Pons (tissue), 1 donor: ENCODE results near the gene INVS.
"Not testable (repeated sequence)": the region's sequence is repeated elsewhere in the genome, so short reads cannot be mapped to it uniquely, and the experiment has no call there.

Experiments used
- DNase-seq: peaks from one replicate; pipeline ENCODE4 v3.0.0-alpha.2; 2016; ENCODE audit warnings: low spot score

The INVS gene

DNA sequence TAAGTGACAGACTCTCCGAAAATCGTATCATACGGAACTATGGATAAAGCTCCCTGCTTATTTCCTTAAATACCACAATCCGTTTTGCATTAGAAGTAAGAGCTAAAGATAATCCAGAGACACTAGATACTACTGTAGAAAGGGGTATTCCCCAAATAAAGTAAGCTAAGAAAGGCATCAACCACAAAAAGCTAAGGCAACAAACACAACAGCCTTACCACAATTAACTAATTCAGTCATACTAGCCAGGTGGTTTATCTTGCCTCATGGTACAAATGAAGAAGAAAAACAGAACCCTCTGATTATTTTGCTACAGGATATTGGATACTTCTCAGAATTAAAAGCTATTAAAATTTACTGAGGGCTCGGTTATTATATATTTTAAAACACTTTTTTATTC is 14.3 kb upstream of the INVS start:
- no peak for DNase-seq

DNA sequence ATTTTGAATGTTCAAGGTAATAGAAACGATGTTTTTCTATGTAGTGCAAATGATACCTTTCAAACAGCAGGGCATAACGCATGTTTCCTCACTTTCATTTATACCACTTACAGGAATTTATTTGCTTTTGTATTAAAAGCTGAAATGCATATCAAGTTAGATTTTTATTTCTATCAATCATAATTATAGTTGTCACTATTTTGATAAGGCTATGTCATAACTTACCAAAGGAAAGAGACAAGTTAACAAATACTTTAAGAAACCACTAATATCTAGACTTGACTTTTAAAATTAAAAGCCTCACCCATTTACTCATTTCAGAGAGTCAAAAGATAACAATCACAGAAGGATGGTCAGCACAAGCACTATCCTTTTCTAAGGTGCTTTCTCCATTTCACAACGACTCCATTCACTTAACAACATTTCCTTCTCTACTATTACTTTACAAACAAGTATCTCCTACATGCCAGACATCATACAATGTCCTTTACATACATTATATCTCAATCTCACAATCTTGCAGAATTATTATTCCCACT is 12.9 kb upstream of the INVS start:
- DNase-seq = no peak

DNA sequence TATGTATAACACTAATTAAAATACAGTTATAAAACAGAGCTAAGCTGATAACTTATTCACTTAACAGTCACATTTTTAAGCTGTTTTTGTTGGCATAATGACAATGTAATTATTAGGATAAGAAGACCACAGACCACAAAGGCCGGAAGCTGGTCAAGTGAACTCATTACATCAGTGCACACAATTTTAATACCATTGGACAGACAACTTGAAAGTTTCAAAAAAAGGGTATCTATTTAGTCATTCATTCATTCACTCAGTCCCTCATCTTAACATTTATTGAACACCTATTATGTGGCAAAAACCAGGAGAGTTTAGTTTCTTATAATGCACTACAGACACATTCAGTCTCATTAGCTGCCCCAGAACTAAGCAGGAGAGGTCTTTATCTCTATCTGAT is 11.8 kb upstream of the INVS start:
- no peak for DNase-seq

DNA sequence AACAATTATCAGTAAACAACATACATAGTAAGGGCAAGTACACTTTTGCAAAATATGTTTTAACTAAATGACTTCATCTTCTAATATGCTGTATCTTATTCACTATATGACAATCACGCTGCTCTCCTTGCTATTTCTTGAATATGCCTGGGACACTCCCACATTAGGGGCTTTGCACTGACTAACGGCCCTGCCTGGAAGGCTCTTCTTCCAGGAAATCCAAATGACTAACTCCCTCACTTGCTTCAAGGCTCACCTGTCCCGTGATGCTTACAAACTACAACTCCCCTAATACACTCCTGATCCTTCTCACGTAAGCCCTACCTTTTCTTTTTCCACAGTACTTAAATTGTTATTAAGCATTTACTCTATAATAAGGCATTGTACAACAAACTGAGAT is 10.8 kb upstream of the INVS start:
- DNase-seq = no peak

DNA sequence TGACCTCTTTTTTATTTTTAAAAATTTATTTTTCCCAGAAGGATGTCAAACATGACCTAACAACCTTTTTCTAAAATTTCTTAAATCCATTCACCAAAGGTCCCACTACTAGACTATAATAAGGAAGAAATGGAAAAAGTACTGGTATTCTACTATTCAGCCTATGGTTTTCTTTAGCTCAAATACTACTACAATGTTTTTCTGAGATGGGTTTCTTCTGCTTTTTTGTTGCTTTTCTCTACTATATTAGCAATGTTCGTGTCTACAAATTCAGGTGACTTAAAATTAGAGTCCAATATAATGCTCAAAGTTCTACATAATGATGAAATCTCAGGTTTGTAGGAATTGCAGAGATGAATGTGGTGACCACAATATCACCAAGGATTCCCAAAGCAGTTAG is 8.2 kb upstream of the INVS start:
- no peak for DNase-seq

DNA sequence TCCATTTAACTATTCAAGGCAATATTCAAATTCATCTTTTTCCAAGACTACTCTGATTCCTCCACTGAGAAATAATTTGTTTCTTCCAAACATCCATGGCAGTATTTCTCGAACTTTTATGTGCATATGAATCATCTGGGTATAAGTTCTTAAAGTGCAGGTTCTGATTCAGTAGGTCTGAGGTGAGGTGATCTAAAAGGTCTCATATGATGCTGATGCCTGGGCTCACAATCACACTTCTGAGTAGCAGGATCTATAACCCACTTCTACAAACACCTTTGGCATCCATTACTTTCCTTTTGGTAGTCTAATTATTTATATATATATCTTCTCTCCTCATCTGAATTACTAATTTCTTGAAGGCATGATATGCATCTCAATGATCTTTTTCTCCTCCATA is 7.4 kb upstream of the INVS start:
- no peak for DNase-seq

DNA sequence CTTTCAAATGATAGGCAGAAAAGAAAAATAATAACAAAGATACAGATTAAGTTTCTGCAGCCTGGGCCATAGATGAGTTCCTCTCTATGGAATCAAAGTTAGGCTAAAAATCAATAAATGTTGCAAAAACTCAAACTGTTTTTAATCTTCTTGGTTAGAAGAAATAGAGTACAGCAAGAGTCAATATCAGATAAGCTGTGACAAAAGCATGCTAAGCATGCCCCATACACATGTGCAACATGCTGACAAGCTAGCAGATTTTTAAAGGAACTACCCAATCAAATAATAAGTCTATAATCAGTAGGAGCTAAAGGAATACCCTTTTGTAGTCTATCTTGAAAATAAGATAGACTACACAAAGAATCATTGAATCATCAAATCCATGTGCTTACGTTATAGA is 7.0 kb upstream of the INVS start:
- no peak for DNase-seq

DNA sequence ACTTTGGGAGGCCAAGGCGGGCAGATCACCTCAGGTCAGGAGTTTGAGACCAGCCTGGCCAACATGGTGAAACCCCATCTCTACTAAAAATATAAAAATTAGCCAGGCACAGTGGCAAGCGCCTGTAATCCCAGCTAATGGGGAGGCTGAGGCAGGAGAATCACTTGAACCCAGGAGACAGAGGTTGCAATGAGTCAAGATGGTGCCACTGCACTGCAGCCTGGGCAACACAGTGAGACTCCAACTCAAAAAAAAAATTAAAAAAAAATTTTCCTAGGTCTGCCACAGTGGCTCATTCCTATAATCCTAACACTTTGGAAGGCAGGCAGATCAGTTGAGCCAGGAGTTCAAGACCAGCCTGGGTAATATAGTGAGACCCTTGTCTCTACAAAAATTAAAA is 4.6 kb upstream of the INVS start:
- DNase-seq = not testable (repeated sequence)

DNA sequence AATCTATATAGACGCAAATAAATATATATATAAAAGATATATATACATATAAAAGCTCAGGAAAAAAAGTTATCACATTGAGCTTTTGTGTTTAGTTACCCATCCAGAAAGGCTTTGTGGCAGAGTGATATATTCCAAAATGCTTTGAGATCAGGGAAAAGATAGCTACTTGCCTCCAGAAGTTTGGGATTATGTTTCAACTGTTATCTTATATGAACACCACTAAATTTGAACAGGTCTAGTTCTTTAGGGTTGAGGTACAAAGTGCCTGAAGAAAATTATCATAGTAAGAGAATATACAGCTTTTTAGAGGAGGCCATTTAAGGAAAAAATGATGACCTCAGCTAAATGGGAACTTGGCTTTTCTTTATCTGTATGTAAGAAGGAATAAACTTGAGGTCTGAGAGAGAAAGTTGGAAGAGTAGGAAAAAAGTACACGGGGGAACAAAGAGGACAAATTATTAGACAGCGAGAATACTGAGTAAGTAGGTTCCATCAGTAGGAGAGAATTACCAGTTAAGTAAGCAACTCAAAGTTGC is 2.6 kb upstream of the INVS start:
- no peak for DNase-seq

DNA sequence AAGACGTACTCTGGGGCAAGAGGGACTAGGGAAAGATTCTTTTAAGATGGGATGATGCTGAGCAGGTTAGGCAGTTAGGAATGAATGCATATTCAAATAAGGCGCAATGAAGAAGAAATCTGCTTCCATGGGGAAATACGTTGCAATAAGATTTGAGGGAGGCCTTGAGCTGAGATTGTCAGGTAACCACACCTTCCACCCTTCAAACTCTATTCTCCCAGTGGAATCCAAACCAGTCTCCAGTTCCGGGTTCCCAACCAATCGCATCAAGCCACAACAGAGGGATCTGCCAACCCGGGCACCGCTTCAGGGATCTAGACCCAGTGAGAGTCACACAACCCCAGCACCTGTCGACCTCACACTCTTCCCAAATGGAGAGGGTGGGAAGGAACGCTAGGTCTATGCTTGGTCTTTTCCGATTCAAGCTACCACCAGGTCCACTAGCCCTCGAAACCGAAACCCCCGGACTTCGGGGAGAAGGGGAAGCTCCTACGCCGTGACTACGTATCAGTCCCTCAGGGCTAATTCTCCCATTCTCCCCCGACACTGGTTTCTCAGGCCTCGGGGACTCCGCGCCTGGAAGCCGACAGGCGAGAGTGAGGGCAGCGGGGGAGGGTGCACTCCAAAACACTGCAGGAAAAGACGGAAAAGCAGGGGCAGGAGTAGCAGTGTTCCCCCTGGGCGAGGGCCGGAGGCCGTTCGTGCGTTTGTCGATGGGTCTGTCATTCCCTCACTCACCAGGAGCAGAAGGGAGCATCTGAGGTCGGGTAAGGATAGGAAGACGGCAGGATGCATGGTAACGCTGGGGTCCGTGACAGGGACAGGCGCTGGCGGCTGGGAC is 777 bp upstream of the INVS start:
- DNase-seq = peak; percentile 55

DNA sequence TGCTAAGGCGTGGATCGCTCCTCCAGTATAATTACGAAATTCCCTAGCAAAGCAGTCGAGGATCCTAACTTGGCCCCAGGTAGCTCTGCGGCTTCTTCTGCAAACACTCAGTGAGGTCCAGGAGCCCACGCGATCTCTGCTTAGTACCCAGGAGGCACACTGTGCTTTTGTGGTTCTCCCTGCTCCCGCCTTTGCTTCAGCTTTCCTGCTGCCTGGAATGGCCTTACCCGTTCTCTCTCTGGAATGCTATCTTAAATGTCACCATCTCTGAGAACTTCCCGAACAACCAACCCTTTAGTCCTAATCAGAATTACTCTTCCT is 639 bp downstream of the INVS start:
- DNase-seq = no peak

DNA sequence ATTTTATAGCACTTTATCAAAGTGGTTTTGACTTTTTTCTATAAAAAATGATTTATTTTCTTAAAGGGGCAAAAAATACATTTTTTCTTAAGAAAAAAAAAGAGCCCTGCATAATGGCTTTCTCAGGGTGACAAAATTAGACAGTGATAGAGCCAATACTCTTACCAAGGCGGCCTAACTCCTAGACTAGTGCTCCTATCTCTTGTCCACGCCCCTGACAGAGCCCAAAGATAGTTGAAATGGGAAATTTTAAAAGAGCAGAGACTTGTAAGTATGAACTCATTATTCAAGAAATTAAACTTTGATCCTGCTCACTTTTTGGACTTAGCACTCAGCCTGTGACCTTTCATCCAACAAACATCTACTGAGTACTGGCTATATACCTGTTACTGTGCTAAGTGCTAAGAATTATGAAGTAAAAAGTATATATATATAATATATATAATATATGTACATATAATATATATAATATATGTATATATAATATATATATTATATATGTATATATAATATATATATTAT is 1.2 kb downstream of the INVS start:
- DNase-seq = no peak

DNA sequence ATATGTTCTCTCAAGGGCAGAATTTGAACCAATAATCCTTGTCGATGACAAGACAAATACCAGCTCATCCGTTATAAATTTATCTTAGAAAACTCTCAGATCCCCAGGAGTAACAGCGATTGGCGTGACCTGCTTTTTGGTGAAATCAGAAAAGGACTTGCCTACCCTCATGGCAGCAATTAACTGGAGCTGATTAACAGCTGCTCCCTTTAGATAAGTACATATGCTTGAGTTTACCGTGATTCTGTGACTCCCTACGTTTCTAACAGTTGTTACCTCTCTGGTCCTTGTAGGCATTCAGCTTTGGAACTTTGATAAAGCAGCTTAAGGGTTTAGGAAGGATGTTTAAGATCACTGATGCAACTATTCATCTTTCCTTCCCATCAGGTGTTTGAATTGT is 2.6 kb downstream of the INVS start:
- DNase-seq = no peak

DNA sequence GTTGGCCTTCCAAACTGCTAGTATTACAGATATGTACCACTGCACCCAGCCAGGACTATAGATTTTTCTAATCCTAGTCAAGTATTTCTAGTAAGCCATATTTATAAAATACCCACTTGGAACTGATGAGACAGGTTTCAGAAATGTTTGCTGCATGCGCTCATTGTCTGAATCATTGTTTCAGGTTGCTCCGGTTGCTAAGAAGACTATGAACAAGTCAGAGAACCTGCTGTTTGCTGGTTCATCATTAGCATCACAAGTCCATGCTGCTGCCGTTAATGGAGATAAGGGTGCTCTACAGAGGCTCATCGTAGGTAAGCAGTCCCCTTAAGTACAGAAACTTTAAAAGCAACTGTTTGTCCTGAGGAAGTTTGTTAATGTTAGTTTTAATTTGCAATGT is 5.3 kb downstream of the INVS start:
- DNase-seq = no peak

DNA sequence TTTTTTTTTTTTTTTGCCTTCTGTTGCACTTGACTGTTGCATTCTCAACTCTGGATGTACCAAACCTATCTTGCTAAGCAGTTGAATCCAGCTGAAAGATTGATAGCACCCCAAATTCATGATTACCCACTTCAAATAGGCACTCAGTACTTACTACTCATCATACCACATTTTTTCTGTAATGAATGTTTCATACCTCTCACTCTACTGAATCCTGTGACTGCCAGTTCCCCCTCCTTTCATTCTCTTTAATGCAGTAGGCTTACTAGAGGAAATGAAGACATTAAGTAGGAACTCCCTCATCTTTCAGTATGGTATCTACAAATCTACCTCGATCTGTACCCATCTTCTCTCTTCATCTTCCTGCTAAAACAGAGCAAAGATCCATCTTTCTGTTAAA is 6.8 kb downstream of the INVS start:
- no peak for DNase-seq

DNA sequence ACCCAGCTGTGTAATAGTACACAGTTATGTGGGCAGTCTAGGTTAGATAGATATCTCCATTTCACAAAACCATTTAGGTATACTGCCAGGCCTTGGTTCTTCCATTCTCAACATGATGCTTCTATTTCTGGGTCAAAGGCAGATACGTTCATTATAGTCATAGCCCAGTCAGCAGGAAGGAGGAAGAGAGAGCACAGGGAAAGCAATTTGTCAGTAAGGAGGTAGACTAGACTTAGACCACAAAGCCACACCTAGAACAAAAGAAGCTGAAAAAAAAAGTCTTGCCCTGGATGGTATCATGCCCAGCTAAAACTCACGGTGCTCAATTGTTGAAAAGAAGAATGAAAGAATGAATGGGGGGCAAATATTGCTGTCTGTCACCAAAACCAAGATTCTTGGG is 7.6 kb downstream of the INVS start:
- DNase-seq = no peak

DNA sequence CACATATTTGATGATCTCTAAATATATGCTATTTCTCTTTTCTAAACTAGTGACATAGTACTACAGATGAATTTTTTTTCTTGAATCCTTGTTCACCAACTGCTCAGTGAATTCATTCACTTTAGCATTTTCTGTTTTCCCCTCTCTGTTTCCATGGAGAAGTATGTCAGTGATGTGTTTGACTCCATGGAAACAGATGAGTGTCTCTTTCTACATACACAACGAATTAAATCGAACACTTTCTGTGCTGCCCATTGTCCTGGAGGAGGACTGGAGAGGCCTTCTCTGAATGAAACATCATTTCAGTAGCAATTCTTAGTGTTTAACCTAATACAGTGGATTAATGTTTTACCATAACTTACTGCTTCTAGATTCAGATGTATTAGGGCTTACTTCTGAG is 9.5 kb downstream of the INVS start:
- DNase-seq = no peak

DNA sequence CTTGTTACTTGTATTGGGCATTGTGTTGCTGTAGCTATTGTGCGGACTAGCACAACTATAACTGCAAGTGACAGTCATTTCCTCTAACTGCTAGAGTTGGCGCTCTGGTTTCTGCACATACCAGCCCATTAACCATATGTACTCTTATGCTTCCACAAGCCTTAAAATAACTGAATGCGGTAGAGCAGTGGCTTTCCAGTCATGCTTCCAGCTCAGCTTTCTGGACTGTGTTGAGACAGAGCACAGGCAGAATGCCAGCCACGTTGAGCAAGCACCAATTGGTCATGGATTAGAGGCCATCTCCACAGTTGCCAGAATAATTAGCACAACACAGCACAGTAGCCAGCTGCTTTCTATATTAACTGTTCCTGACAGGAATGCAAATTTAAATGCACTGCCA is 12.2 kb downstream of the INVS start:
- peak; percentile 89 for DNase-seq

DNA sequence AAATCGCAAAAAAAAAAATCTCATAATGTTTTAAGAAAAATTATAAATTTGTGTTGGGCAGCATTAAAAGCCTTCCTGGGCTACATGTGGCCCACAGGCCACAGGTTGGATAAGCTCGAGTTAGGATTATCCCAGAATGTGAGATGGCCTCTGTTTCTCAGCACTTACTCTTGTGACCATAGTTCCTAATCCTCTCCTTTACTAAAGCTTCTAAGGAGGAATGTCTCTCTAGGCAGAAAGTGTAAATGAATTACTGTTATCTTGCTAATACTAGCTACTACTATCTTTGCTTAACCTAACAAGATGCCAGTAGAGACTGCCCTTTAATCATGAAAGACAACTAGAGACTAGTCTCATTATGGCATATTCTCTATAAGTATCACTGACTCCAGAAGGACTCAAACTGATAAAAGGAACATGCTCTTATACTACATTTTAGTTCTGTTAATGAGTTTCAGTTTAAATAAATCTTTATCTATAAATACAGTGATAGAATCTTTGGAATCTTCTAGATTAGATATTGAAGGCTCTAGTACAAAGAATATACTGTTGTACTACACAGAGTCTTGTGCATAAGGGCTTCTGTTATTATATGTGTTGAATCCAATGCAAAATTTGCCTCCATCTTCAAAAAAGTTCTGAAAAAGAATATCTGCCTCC is 13.8 kb downstream of the INVS start:
- DNase-seq = no peak

DNA sequence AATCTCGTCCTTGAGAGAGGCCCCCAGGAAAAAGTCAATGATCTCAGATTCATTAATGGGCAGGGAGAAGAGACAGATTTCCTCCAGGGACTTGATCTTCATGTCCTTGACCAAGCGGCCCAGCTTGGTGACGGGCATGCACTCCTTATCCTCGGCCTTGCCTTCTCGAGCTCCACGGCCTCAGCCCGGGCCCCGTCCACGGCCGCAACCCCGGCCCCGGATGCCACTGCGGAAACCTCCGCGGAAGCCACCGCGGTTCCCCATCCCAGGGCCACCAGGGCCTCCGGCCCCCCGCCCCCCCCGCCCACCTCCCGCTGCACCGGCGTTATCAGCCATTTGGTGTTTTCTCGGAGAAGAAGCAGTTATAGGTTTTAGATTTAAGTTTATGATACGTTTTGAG is 18.3 kb downstream of the INVS start:
- no peak for DNase-seq

DNA sequence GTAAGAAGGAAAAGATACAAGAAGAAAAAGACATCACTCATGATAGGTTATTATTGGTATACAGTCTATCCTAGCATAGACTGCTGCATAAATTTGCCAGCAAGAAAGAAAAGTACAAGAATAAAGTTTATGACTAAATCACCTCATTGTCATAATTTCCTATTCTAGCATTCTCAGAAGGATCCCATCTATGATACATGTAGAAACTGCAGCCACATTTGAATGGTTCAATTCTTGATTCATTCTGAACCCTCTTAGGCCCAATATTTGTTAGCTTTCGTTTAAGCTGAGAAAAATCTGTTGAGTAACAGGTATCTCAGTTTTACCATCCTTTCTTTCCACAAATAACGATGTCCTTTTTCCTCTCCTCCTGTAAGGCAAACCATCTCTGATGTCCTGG is 21.2 kb downstream of the INVS start:
- no peak for DNase-seq

DNA sequence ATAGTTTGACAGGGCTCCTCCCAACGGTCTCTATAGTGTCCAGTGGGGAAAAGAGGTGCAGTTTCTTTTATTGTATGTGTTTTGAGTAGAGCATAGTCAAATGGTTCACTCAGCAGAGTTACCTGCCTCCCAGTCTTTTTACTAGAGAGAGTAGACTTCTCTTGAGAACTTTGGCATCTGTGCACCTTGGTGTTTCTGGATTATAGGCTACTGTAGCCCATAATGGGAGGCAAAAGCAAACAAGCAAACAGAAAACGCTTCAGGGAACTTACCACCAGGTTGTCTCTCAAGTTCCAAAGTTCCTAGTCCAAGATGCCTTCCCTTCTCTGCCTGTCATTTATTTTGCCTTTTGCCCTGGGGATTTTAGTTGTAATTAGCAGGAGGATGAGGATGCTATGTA is 26.2 kb downstream of the INVS start:
- no peak for DNase-seq

DNA sequence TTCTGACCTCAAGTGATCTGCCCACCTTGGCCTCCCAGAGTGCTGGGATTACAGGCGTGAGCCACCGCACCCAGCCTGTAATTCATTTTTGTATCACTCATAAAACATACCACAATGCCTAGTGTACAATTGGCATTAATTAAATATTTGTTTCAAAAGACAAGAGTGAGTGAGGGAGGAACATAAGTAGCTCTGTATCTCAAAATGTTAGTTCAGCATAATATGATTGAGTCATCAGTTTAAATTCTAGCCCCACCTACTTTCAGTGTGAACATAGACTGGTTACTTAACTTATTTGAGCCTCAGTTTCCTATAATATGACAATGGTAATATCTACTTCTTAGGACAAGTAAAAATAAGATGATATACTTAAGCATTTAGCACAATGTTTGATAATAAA is 26.9 kb downstream of the INVS start:
- no peak for DNase-seq
